PC-3 (cell line): ENCODE data around the gene SON. TPM values are rescaled to one million over a fixed set of nuclear protein-coding genes. Genes with fewer than 3 reads are reported as not detected.
"Not testable (repeated sequence)": the region's sequence is repeated elsewhere in the genome, so short reads cannot be mapped to it uniquely, and the experiment has no call there.

Source experiments
- ATAC-seq: fragments of 200-7000 bp; cut with Tn5 transposase; 2 replicates; pipeline ENCODE4 v1.9.1; 2020; ENCODE audit warnings: mild to moderate bottlenecking, moderate library complexity
- BruUV-seq: library from RNA; stranded (reverse); fragments of 400-500 nt; replicated peaks from 2 replicates; lab custom pipeline; 2021; lab: Mats Ljungman, UMichigan
- CTCF ChIA-PET: fragments of 300-600 bp; sonication (Branson Sonifier 250); formaldehyde crosslinking; loops from one replicate; lab custom pipeline; 2022; ENCODE audit warnings: antibody characterized with exemption; lab: Charles Lee
- POLR2A ChIA-PET: fragments of 300-600 bp; sonication (Branson Sonifier 250); formaldehyde crosslinking; loops from one replicate; lab custom pipeline; 2022; ENCODE audit warnings: antibody characterized with exemption; ENCODE audit not compliant: unreplicated experiment; lab: Charles Lee
- DNase-seq: peaks from one replicate; pipeline ENCODE4 v3.0.0-alpha.2; 2015
- H2AFZ ChIP-seq: fragments of 300-600 bp; sonication (generic); 2 replicates; pipeline ENCODE4 v1.6.0; 2016; ENCODE audit warnings: antibody characterized with exemption, low read length
- H3F3A ChIP-seq: fragments of 300-600 bp; sonication (generic); one replicate; pipeline ENCODE4 v1.6.0; 2017; ENCODE audit warnings: antibody characterized with exemption, low read length, control low read depth, mild to moderate bottlenecking; ENCODE audit not compliant: unreplicated experiment
- H3K27ac ChIP-seq: fragments of 300-600 bp; sonication (generic); 2 replicates; pipeline ENCODE4 v1.5.1; 2016; ENCODE audit warnings: mild to moderate bottlenecking, low read length
- H3K27me3 ChIP-seq: fragments of 300-600 bp; sonication (generic); 2 replicates; pipeline ENCODE4 v1.6.1; 2016; ENCODE audit warnings: low read length, mixed read lengths
- H3K36me3 ChIP-seq: fragments of 300-600 bp; sonication (generic); 2 replicates; pipeline ENCODE4 v1.6.1; 2016; ENCODE audit warnings: low read depth, mixed run types, low read length, mixed read lengths
- H3K4me1 ChIP-seq: fragments of 300-600 bp; sonication (generic); 2 replicates; pipeline ENCODE4 v1.5.1; 2016; ENCODE audit warnings: low read length; ENCODE audit not compliant: insufficient read depth
- H3K4me2 ChIP-seq: fragments of 300-600 bp; sonication (generic); 2 replicates; pipeline ENCODE4 v1.6.0; 2016; ENCODE audit warnings: low read length
- H3K4me3 ChIP-seq: fragments of 300-600 bp; sonication (generic); 2 replicates; pipeline ENCODE4 v1.5.1; 2016; ENCODE audit warnings: mild to moderate bottlenecking, low read length, mixed read lengths
- H3K79me2 ChIP-seq: fragments of 300-600 bp; sonication (generic); 2 replicates; pipeline ENCODE4 v1.6.1; 2017; ENCODE audit warnings: low read length, mixed read lengths
- H3K9ac ChIP-seq: fragments of 300-600 bp; sonication (generic); 2 replicates; pipeline ENCODE4 v1.6.0; 2016; ENCODE audit warnings: mild to moderate bottlenecking, low read length
- H3K9me2 ChIP-seq: fragments of 300-600 bp; sonication (generic); replicated peaks from 2 replicates; pipeline ENCODE4 v1.6.1; 2016; ENCODE audit warnings: mixed run types, low read length, mixed read lengths
- H3K9me3 ChIP-seq: fragments of 300-600 bp; sonication (generic); 2 replicates; pipeline ENCODE4 v1.6.1; 2016; ENCODE audit warnings: low read length, mixed read lengths
- H4K20me1 ChIP-seq: fragments of 300-600 bp; sonication (generic); 2 replicates; pipeline ENCODE4 v1.6.1; 2016; ENCODE audit warnings: low read length, mixed read lengths
- CTCF ChIP-seq: fragments of 300-600 bp; sonication (generic); conservative IDR thresholded peaks from 2 replicates; pipeline ENCODE4 v1.5.1; 2017; ENCODE audit warnings: antibody characterized with exemption, low read depth, mild to moderate bottlenecking, low read length
- EZH2 ChIP-seq: fragments of 300-600 bp; sonication (generic); IDR thresholded peaks from one replicate; pipeline ENCODE4 v1.6.1; 2017; ENCODE audit warnings: antibody characterized with exemption, mild to moderate bottlenecking, low read length; ENCODE audit not compliant: unreplicated experiment
- EZH2phosphoT487 ChIP-seq: fragments of 300-600 bp; sonication (generic); IDR thresholded peaks from 2 replicates; pipeline ENCODE4 v1.6.1; 2018; ENCODE audit warnings: mild to moderate bottlenecking, antibody characterized with exemption, low read length, borderline replicate concordance
- intact Hi-C: fragments of 100-400 bp; cut with micrococcal nuclease; formaldehyde crosslinking; loops from 2 replicates; pipeline ENCODE4 v1.9.0; 2023
- total RNA-seq: library from RNA; depleted of rRNA; stranded (reverse); fragments of >200 nt; gene quantifications from 2 replicates; pipeline ENCODE4 v1.2.3, GENCODE V29; 2014

Gene SON
- total RNA-seq, 1 experiment from 2014 or later = 373 TPM

- H3K27me3 ChIP-seq = no peaks in the 10 kb centered on the region
- intact Hi-C loops = no loop called here
- no peaks in the 10 kb centered on the region for H3K9me3 ChIP-seq
- ATAC-seq = no peak
- H3K27ac ChIP-seq = no peak overlapping the region
- no peaks in the 10 kb centered on the region for H3K4me1 ChIP-seq
- H3K9ac ChIP-seq = no peak overlapping the region
- no peaks in the 10 kb centered on the region for H3K9me2 ChIP-seq
- no TSS peak for BruUV-seq
- H3F3A ChIP-seq = no peaks in the 10 kb centered on the region
- no peak overlapping the region for H3K4me3 ChIP-seq
- ChIA-PET POLR2A (interaction anchor here (0.6 to 0.7 kb wide), 2 partner anchors 12 to 1591 kb away, joined by 5 to 8 read pairs; no protein-coding TSS in a partner anchor), CTCF (interaction anchor here (0.6 kb wide), 1 partner anchor 25 kb away, joined by 3 read pairs; no protein-coding TSS in a partner anchor)
- DNase-seq = no peak
- no peak overlapping the region for H2AFZ ChIP-seq
- H3K4me2 ChIP-seq = no peak overlapping the region
- peaks cover 71% of the 10 kb centered on the region for H3K36me3 ChIP-seq
- peaks cover 22% of the 10 kb centered on the region for H3K79me2 ChIP-seq
- TF ChIP-seq CTCF (no peak), EZH2 (no peak), EZH2phosphoT487 (no peak)
- peaks cover 11% of the 10 kb centered on the region; the same call in 1 of the 2 replicates for H4K20me1 ChIP-seq
Observed at GRCh38 chr21:33568448-33568847, 25.6 kb downstream of the SON start.

GRCh38 chr21:33569991-33570390 lies 27.2 kb downstream of the SON start:
- H3K36me3 ChIP-seq = peaks cover 78% of the 10 kb centered on the region
- ATAC-seq (no peak), DNase-seq (no peak)
- H3K4me2 ChIP-seq = no peak overlapping the region
- peaks cover 9% of the 10 kb centered on the region; the same call in 1 of the 2 replicates for H3K79me2 ChIP-seq
- ChIA-PET CTCF (no interaction called here), POLR2A (no interaction called here)
- H3K27me3 ChIP-seq = no peaks in the 10 kb centered on the region
- H3K9ac ChIP-seq = no peak overlapping the region
- intact Hi-C loops = no loop called here
- no peak overlapping the region for H3K4me3 ChIP-seq
- no peak overlapping the region for H2AFZ ChIP-seq
- H3F3A ChIP-seq = no peaks in the 10 kb centered on the region
- H3K4me1 ChIP-seq = no peaks in the 10 kb centered on the region
- BruUV-seq = TSS peak; percentile 11
- no peak overlapping the region for H3K27ac ChIP-seq
- TF ChIP-seq CTCF (no peak), EZH2 (no peak), EZH2phosphoT487 (no peak)
- H3K9me3 ChIP-seq = no peaks in the 10 kb centered on the region
- H3K9me2 ChIP-seq = no peaks in the 10 kb centered on the region
- 0 out of 2 replicates have a peak, but pooled peaks cover 4% of the 10 kb centered on the region for H4K20me1 ChIP-seq

DNA sequence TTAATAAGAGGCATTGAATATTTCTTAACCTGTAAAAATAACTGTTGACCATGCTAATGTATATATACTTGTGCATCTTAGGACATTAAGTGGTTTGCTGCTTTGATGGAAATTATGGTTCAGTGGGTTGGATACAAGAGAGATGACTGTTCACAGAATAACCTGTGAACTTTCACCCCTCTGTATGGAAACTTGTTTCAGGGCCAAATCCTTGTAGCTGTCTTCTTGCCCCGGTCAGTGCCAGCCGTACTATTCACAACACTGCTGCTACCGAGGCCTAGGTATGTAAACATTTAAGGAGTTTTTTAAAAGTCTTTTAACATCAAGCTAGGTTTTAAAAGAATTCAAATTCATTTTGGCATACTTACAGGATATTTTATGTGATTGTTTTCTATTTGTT lies 29.5 kb downstream of the SON start:
- TF ChIP-seq EZH2 (no peak), EZH2phosphoT487 (no peak), CTCF (no peak)
- ChIA-PET POLR2A (no interaction called here), CTCF (interaction anchor here (2.0 kb wide), 1 partner anchor 33 kb away, joined by 6 read pairs; no protein-coding TSS in a partner anchor)
- Histone ChIP-seq H3K4me3 (no peak overlapping the region), H3K27me3 (no peaks in the 10 kb centered on the region), H2AFZ (no peak overlapping the region), H4K20me1 (peaks cover 10% of the 10 kb centered on the region; the same call in 1 of the 2 replicates), H3K36me3 (peaks cover 89% of the 10 kb centered on the region), H3K9ac (no peak overlapping the region), H3K79me2 (0 out of 2 replicates have a peak, but pooled peaks cover 4% of the 10 kb centered on the region), H3K27ac (no peak overlapping the region), H3K9me3 (no peaks in the 10 kb centered on the region), H3K4me1 (peaks cover 3% of the 10 kb centered on the region; the same call in 1 of the 2 replicates), H3K4me2 (no peak overlapping the region), H3F3A (peaks cover 10% of the 10 kb centered on the region), H3K9me2 (no peaks in the 10 kb centered on the region)
- BruUV-seq = no TSS peak
- ATAC-seq (no peak), DNase-seq (no peak)
- intact Hi-C loops = no loop called here

DNA sequence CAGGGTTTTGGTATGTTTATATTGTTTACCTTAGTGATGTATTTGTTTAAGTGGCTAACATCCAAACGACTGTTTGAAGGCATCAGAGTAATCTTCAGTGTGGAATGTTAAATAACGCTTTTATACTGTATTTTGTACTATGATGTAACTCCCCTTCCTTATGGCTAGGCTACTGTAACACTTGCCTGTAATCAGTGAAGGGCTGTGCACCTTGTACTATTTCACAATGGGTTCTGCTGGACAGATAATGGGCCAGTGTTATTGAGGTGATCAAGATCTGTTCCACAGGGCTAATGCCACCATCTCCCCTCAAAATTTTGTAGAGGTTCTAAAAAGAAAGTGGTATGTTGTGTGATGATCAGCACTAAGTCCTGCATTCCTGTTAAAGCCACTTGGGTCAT lies 33.9 kb downstream of the SON start:
- BruUV-seq = TSS peak; percentile 39
- CTCF ChIA-PET, H3K27ac ChIP-seq, H3K79me2 ChIP-seq, H3K27me3 ChIP-seq, H2AFZ ChIP-seq, H3K9me3 ChIP-seq, H3K9me2 ChIP-seq, H4K20me1 ChIP-seq, H3K9ac ChIP-seq, H3K4me1 ChIP-seq, POLR2A ChIA-PET, intact Hi-C loops, H3K4me3 ChIP-seq, H3K4me2 ChIP-seq: not testable (repeated sequence)
- peaks cover 19% of the 10 kb centered on the region for H3F3A ChIP-seq
- peaks cover 77% of the 10 kb centered on the region for H3K36me3 ChIP-seq
- DNase-seq (peak; percentile 31), ATAC-seq (peak; percentile 87)
